Panc1 (cell line): ENCODE results near the gene SREBF2. TPM values are rescaled to one million over a fixed set of nuclear protein-coding genes. Genes with fewer than 3 reads are reported as not detected.

Experiments
- ATAC-seq: fragments of 200-7000 bp; cut with Tn5 transposase; 2 replicates; pipeline ENCODE4 v1.9.1; 2020; ENCODE audit warnings: mild to moderate bottlenecking, moderate library complexity
- BruUV-seq: library from RNA; stranded (reverse); fragments of 400-500 nt; replicated peaks from 2 replicates; lab custom pipeline; 2021; lab: Mats Ljungman, UMichigan
- CTCF ChIA-PET: fragments of 300-600 bp; sonication (Branson Sonifier 250); formaldehyde crosslinking; loops from one replicate; lab custom pipeline; 2022; ENCODE audit warnings: antibody characterized with exemption; lab: Charles Lee
- POLR2A ChIA-PET: fragments of 300-600 bp; sonication (Branson Sonifier 250); formaldehyde crosslinking; loops from one replicate; lab custom pipeline; 2022; ENCODE audit warnings: antibody characterized with exemption; lab: Charles Lee
- DNase-seq: peaks from one replicate; pipeline ENCODE4 v3.0.0-alpha.2; 2010; ENCODE audit warnings: low read depth, low spot score
- H3K27ac ChIP-seq: 2 replicates; pipeline ENCODE4 v1.5.1; 2011; ENCODE audit warnings: mild to moderate bottlenecking, low read length, inconsistent platforms
- H3K27me3 ChIP-seq: fragments of 200-500 bp; sonication (Bioruptor generic); 2 replicates; pipeline ENCODE4 v1.6.0; 2014; ENCODE audit warnings: low read length, inconsistent platforms; ENCODE audit not compliant: control insufficient read depth, insufficient read depth
- H3K36me3 ChIP-seq: fragments of 200-500 bp; sonication (Bioruptor generic); 2 replicates; pipeline ENCODE4 v1.5.1; 2014; ENCODE audit warnings: inconsistent platforms, mild to moderate bottlenecking, low read length, moderate library complexity; ENCODE audit not compliant: control insufficient read depth, insufficient read depth
- H3K4me1 ChIP-seq: 2 replicates; pipeline ENCODE4 v1.5.1; 2011; ENCODE audit warnings: inconsistent platforms, mild to moderate bottlenecking, low read length, moderate library complexity; ENCODE audit not compliant: control insufficient read depth, insufficient read depth
- H3K4me3 ChIP-seq, 2 experiments: 2 replicates each; pipeline ENCODE4 v1.5.1; 2011 to 2012; ENCODE audit warnings: low read depth in 2 of 2, low read length in 2 of 2, mild to moderate bottlenecking in 2 of 2, inconsistent platforms in 1 of 2, moderate library complexity in 1 of 2
- H3K9me3 ChIP-seq: fragments of 200-500 bp; sonication (Bioruptor generic); 2 replicates; pipeline ENCODE4 v1.5.1; 2014; ENCODE audit warnings: low read depth, mild to moderate bottlenecking, inconsistent platforms, low read length, moderate library complexity; ENCODE audit not compliant: control insufficient read depth, insufficient read depth
- CTCF ChIP-seq: fragments of 450-650 bp; IDR thresholded peaks from 2 replicates; pipeline ENCODE4 v1.5.1; 2017; ENCODE audit warnings: mild to moderate bottlenecking
- POLR2AphosphoS5 ChIP-seq: IDR thresholded peaks from 2 replicates; pipeline ENCODE4 v1.6.1; 2012; ENCODE audit warnings: mild to moderate bottlenecking, low read depth, low read length, moderate library complexity
- REST ChIP-seq, 2 experiments: IDR thresholded peaks; 2 replicates each; pipeline ENCODE4 v1.6.1; 2011 to 2012; ENCODE audit warnings: low read depth in 2 of 2, control low read depth in 1 of 2, low read length in 1 of 2, mild to moderate bottlenecking in 1 of 2, moderate library complexity in 1 of 2; ENCODE audit not compliant: insufficient read depth in 1 of 2
- SIN3A ChIP-seq: IDR thresholded peaks from 2 replicates; pipeline ENCODE4 v1.6.1; 2012; ENCODE audit warnings: low read depth, mild to moderate bottlenecking, low read length, moderate library complexity, borderline replicate concordance; ENCODE audit not compliant: insufficient read depth
- TCF7L2 ChIP-seq: IDR thresholded peaks from 2 replicates; pipeline ENCODE4 v1.6.1; 2011; ENCODE audit warnings: mild to moderate bottlenecking, low read depth, low read length, inconsistent platforms
- in situ Hi-C: cut with HindIII; loops from 2 replicates; pipeline ENCODE4 v1.10.0; 2016; ENCODE audit warnings: low sequenced_read_pairs, low pct_unique_long_range_greater_than_20kb
- intact Hi-C: fragments of 100-400 bp; cut with micrococcal nuclease; formaldehyde crosslinking; loops from one replicate; pipeline ENCODE4 v1.10.0; 2022; ENCODE audit not compliant: unreplicated experiment
- total RNA-seq: library from RNA; stranded (reverse); gene quantifications from one replicate; pipeline ENCODE4 v1.2.1, GENCODE V29; 2021; ENCODE audit not compliant: unreplicated experiment

The SREBF2 gene
- total RNA-seq, 1 experiment from 2014 or later, result 73.0 TPM

- Histone ChIP-seq H3K9me3 (no peaks in the 10 kb centered on the region), H3K4me3 (no peak overlapping the region), H3K4me1 (no peaks in the 10 kb centered on the region), H3K27me3 (no peaks in the 10 kb centered on the region), H3K27ac (no peak overlapping the region), H3K36me3 (no peaks in the 10 kb centered on the region)
- in situ Hi-C loops (no loop called here), intact Hi-C loops (no loop called here)
- TF ChIP-seq REST (IDR thresholded peaks at IDR 0.05; ENCODE audit: insufficient read depth in 1 of 2, low read depth in 2 of 2, low read length in 1 of 2), result no peak
- no peak for TF ChIP-seq SIN3A
- TF ChIP-seq CTCF, result no peak
- TF ChIP-seq POLR2AphosphoS5, result no peak
- no peak for TF ChIP-seq TCF7L2
- ATAC-seq, result no peak
- BruUV-seq, result no TSS peak
- ChIA-PET CTCF (interaction anchor here (0.8 kb wide), 1 partner anchor 188 kb away, joined by 4 read pairs; no protein-coding TSS in a partner anchor), POLR2A (interaction anchor here (0.6 kb wide), 1 partner anchor 27 kb away, joined by 7 read pairs; no protein-coding TSS in a partner anchor)
- DNase-seq, result no peak
Measured at GRCh38 chr22:41935015-41935351, 102.1 kb downstream of the SREBF2 start.

GRCh38 chr22:41935509-41935908 lies 102.6 kb downstream of the SREBF2 start:
- intact Hi-C loops, result no loop called here
- ChIA-PET POLR2A (interaction anchor here (0.6 kb wide), 1 partner anchor 28 kb away, joined by 7 read pairs; no protein-coding TSS in a partner anchor), CTCF (interaction anchor here (0.6 to 0.8 kb wide), 2 partner anchors 163 to 189 kb away, joined by 3 to 4 read pairs; no protein-coding TSS in a partner anchor)
- no peak overlapping the region for H3K27ac ChIP-seq
- no peaks in the 10 kb centered on the region for H3K27me3 ChIP-seq
- no peaks in the 10 kb centered on the region for H3K36me3 ChIP-seq
- H3K4me3 ChIP-seq, result no peak overlapping the region
- ATAC-seq (no peak), DNase-seq (no peak)
- no peak for TF ChIP-seq SIN3A
- no peak for TF ChIP-seq POLR2AphosphoS5
- TF ChIP-seq TCF7L2, result no peak
- no peak for TF ChIP-seq REST (IDR thresholded peaks at IDR 0.05; ENCODE audit: insufficient read depth in 1 of 2, low read depth in 2 of 2, low read length in 1 of 2)
- no peak for TF ChIP-seq CTCF
- no TSS peak for BruUV-seq
- no peaks in the 10 kb centered on the region for H3K4me1 ChIP-seq
- in situ Hi-C loops, result no loop called here
- H3K9me3 ChIP-seq, result no peaks in the 10 kb centered on the region
